ENCODE measurements around the gene P3R3URF.

P3R3URF gene

GRCh38 chr1:46131712-46132528 lies 44.4 kb downstream of the P3R3URF start:
- peak; percentile 54 for DNase-seq

- no peak for DNase-seq
Measured at GRCh38 chr1:46131093-46131492, 45.2 kb downstream of the P3R3URF start.

- DNase-seq = no peak
Measured at GRCh38 chr1:46130606-46131005, 45.7 kb downstream of the P3R3URF start.

- DNase-seq = no peak
Measured at GRCh38 chr1:46130121-46130520, 46.2 kb downstream of the P3R3URF start.

- DNase-seq = no peak
Measured at GRCh38 chr1:46128344-46128743, 47.9 kb downstream of the P3R3URF start.
